ACHN (cell line): ENCODE measurements around the gene SUN1.
"Not testable (repeated sequence)": the region's sequence is repeated elsewhere in the genome, so short reads cannot be mapped to it uniquely, and the experiment has no call there.

ENCODE experiments used
- DNase-seq: peaks from one replicate; pipeline ENCODE4 v3.0.0-alpha.2; 2015
- in situ Hi-C: cut with HindIII; loops from 2 replicates; pipeline ENCODE4 v1.10.0; 2017; ENCODE audit warnings: low sequenced_read_pairs, low pct_ligation_motif_present, low pct_unique_long_range_greater_than_20kb

Gene SUN1

DNA sequence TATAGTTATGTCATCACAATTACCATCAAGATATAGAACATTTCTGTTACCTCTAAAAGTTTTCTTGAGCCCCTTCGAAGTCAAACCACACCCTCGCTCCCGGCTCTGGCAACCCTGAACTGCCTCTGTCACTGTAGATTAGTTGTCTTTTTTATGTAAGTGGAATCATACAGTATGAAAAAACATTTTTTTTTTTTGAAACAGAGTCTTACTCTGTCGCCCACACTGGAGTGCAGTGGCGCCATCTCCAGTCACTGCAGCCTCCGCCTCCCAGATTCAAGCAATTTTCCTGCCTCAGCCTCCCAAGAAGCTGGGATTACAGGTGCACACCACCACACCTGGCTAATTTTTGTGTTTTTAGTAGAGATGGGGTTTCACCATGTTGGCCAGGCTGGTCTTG, 30.9 kb upstream of the SUN1 start:
- in situ Hi-C loops, DNase-seq: not testable (repeated sequence)

DNA sequence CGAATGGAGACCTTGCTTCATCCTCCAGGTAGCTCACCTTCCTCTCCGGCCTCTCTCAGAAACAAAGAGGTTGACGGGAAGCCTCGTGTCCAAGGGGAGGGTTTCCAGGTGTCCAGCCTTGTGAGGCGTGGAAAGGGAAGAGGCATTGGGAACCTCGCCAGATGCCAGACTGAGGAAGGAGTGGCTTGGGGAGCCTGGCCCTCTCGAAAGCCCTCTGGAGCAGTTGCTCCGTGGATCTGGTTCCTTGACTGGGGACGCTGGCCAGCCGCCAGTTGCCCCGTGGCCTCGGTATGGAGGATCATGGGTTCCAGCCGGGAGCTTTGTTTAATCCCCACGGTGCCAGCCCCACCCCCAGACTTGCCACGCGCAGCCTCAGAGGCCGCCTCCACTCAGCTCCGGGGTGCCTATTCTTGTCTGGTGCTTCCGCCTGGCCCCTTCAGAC, 30.3 kb upstream of the SUN1 start:
- DNase-seq = no peak
- in situ Hi-C loops = no loop called here

DNA sequence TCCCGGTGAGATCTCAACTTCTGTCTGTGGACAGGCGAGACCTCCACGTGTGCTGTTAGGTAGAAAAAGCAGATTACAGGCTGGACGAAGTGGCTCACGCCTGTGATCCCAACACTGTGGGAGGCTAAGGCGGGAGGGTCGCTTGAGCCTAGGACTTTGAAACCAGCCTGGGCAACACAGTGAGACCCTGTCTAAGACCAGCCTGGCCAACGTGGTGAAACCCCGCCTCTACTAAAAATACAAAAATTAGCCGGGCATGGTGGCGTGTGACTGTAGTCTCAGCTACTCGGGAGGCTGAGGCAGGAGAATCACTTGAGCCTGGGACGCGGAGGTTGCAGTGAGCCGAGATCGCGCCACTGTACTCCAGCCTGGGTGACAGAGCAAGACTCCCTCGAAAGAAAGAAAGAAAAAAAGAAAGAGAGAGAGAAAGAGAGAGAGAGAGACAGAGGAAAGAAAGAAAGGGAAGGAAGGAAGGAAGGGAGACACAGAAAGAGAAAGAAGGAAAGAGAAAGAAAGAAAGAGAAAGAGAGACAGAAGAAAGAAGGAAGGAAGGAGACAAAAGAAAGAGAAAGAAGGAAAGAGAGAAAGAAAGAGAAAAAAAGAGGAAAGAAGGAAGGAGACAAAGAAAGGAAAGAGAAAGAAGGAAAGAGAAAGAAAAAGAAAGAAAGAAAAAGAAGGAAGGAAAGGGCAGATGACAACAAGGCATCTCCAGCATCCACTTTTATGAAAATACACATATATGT, 29.6 kb upstream of the SUN1 start:
- no peak for DNase-seq
- in situ Hi-C loops = no loop called here

DNA sequence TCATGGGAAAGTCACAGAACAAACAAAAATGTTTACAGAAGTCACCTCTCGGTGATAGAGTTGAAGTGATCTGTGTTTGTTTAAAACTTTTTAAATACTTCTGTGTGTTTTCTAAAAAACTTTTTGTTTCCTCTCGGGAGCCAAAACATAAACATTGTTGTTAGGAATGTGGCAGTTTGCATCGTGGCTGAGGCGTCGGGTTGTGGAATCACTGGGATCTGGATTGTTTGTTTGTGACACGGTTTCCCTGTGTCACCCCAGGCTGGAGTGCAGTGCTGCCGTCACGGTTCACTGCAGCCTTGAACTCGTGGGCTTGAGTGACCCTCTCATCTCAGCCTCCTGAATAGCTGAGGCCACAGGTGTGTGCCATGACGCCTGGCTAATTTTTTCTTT, 29.0 kb upstream of the SUN1 start:
- DNase-seq = no peak
- in situ Hi-C loops = no loop called here

DNA sequence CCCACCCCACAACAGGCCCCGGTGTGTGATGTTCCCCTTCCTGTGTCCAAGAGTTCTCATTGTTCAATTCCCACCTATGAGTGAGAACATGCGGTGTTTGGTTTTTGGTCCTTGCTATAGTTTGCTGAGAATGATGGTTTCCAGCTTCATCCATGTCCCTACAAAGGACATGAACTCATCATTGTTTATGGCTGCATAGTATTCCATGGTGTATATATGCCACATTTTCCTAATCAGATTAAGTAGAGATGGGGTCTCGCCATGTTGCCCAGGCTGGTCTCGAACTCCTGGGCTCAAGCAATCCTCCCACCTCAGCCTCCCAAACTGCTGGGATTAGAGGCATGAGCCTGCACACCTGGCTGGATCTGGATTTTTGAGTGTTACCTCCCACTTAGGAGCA, 28.5 kb upstream of the SUN1 start:
- in situ Hi-C loops, DNase-seq: not testable (repeated sequence)

- in situ Hi-C loops = no loop called here
- no peak for DNase-seq
These were observed 27.0 kb upstream of the SUN1 start for GRCh38 chr7:805261-805660.

DNA sequence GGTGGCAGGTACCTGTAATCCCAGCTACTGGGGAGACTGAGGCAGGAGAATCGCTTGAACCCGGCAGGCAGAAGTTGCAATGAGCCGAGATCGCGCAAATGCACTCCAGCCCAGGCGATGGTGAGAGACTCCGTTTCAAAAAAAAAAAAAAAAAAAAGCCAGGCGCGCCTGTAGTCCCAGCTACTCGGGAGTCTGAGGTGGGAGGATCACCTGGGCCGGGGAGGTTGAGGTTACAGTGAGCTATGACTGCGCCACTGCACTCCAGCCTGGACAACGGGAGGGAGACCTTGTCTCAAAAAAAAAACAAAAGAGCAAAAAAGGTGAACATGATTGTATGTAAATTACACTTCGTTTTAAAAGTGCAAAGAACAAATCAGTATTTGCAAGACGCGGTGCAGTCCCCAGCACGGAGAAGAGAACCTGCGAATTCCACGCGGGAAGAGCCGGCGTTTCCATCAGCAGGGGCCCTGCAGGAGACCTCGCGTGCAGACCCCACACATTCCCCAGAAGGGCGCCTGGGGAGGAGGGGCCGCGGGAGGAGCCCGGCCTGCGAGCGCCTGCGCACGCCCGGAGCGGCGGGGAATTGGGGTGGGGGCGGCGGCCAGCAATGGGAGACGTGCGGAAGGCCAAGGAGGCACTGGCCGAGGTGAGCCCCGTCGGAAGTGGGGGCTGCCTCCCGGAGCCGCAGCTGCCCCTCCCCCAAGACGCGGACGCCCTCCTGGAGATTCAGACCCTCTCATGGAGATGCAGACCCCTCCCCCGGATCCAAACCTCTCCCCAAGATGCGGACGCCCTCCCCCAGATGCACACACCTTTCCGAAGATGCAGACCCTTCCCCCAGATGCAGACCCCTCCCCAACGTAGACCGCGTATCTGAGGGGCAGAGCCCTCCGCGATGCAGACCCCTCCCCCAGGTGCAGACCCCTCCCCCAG, 16.7 kb upstream of the SUN1 start:
- in situ Hi-C loops = no loop called here
- DNase-seq = peak; percentile 55

GRCh38 chr7:816300-816750, 16.0 kb upstream of the SUN1 start:
- DNase-seq = peak; percentile 100
- in situ Hi-C loops = no loop called here

DNA sequence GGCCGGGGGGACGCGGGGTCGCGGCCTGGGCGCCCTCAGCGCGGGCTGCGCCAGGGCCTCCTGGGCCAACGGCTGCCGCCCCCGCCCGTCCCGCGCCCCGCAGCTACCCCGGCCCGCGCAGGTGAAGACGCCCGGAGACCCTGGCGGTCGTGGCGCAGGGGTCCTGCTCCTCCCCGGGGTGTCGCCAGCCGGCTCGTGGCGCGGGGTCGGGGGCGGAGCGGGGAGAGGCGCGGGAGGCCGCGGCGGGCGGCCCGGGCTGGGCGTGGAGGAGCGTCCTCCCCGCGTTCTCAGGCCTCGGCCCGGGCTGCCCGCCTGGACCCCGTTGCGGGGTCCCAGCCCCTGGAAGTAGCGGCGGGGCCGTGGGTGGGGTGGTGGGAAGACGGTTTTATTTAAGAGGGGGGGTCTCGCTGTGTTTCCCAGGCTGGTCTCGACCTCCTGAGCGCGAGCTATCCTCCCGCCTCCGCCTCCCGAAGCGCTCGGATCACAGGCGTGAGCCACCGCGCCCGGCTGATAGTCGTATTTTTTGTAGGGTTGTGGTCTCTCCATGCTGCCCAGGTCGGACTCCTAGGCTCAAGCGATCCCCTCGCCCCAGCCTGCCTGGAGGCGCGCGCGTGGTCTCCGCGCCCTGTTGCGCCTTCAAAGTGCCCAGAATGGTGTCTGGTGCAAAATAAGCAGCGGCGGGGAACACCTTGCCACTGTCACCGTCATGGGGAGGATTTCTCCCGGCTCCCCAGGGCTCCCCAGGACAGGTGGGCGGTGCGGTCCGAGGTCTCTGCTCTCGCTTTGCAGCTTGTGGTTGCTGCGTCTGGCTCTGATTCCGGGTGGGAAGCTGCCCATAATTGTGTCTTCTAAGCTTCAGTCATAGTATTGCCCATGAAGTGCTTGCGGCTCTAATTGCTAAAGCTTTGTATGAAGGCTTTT, 15.3 kb upstream of the SUN1 start:
- DNase-seq = peak; percentile 38
- in situ Hi-C loops = no loop called here

DNA sequence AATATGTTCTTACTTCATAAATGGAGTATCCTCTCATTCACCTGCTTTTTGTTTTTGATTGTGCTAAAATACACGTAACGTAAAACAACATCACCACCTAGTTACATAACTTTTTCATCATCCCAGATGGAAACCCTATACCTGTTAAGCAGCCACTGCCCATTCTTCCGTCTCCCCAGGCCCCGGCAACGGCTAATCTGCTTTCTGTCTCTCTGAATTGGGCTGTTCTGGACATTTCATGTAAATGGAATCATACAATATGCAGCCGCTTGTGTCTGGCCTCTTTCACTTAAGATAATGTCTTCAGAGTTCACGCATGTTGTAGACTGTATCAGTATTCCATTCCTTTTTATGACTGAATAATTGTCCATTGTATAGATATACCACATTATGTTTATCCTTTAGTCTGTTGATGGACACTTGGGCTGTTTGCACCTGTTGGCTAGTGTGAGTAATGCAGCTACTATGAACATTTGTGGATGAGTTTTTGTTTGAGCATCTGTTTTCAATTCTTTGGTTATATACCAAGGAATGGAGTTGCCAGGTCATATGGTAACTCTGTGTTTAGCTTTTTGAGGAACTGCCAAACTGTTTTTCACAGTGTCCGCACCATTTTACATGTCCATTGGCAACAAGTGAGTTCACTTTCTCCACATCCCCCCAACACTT, 14.1 kb upstream of the SUN1 start:
- in situ Hi-C loops = no loop called here
- DNase-seq = peak; percentile 64

DNA sequence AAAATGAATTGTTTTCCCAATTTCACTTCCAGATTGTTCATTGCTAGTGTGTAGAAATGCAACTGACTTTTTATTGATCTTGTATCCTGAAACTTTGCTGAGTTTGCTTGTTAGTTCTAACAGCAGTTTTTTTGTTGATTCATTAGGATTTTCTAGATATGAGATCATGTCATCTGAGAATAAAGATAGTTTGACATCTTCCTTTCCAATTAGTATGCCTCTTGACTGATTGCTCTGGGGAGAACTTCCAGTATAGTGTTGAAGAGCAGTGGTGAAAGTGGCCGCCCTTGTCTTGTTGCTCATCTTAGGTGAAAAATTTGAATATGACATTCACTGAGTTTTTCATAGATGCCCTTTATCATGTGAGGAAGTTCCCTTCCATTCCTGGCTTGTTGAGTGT, 11.9 kb upstream of the SUN1 start:
- no peak for DNase-seq

GRCh38 chr7:821688-822087, 10.6 kb upstream of the SUN1 start:
- in situ Hi-C loops = no loop called here
- DNase-seq = no peak

More for the DNA sequence above, 11.9 kb upstream of the SUN1 start:
- in situ Hi-C loops = no loop called here

DNA sequence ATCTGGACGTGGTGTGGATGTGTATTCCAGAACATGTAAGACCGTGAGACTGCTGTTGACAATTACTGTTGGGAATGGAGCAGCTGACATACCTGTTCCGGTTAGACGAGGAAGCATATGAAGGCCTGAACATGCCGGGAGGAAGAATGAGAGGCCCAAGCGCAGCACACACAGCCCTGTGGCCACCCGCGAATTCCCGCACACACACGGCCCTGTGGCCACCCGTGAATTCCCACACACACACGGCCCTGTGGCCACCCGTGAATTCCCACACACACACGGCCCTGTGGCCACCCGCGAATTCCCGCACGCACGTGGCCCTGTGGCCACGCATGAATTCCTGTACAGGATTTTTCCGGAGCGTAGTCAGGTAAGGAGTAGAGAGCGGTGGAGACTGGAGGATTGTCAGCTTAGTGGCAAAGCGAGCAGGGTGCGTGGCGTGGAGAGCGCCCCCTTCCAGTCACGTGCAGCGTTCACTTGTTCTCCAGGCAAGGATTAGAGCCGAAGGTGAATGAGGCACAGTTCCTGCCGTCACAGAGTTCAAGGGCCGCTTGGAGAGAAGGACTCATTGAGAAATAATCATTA, 9.5 kb upstream of the SUN1 start:
- no peak for DNase-seq
- in situ Hi-C loops = no loop called here

DNA sequence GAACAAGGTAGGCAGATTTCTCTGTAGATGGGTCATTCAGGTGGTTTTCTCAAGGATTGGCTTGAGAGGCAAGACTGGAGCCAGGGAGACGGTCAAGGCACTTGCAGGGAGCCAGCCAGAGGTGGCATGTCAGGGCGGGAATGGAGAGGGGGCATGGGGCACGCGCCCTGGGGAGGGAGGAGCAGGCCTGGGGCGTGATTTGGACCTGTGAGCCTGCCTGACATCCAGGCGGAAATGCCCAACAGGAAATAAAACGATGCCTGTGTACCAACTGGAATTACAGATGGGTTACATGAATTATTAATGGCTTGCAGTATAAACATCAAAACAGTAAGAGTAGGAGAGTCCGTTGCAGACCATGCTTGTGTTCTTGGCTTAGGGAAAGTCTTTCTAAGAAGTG, 8.6 kb upstream of the SUN1 start:
- no peak for DNase-seq
- in situ Hi-C loops = no loop called here

DNA sequence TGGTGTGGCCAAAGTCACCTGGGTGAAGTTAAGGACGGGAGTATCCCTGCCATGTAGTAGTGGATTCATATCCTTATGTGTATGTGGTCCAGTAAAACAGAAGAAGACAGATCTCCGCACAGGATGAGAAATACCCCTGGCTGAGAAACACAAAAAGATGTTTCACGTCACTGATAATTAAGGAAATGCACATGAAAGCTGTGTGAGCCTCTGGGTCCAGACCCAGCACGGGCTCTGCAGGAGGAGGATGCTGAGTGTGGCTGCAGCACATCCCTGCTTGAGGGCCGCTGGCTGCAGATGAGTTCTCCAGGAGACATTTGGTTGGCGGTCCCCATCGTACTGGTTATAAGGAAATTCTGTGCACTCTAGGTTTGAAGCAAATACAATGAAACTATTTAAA, 8.2 kb upstream of the SUN1 start:
- in situ Hi-C loops = no loop called here
- DNase-seq = no peak

- DNase-seq = no peak
- in situ Hi-C loops = no loop called here
These were observed 7.6 kb upstream of the SUN1 start for GRCh38 chr7:824664-825063.

GRCh38 chr7:825386-825785, 6.9 kb upstream of the SUN1 start:
- in situ Hi-C loops = no loop called here
- DNase-seq = no peak
